ENCODE measurements around the gene ACAP3.

- TF ChIP-seq CTCF (IDR thresholded peaks at IDR 0.05) = no peak
- no peak for TF ChIP-seq REST (IDR thresholded peaks at IDR 0.05; ENCODE audit: insufficient read depth in 1 of 2, low read depth in 2 of 2, low read length in 1 of 2)
- TF ChIP-seq POLR2AphosphoS5 (IDR thresholded peaks at IDR 0.05; ENCODE audit: low read depth, low read length) = no peak
- TF ChIP-seq SIN3A (IDR thresholded peaks at IDR 0.05; ENCODE audit: borderline replicate concordance, insufficient read depth, low read depth, low read length) = no peak
These were observed 28.7 kb downstream of the ACAP3 start for GRCh38 chr1:1279028-1279427.

Measured in Panc1 (cell line).